PFSK-1 (cell line): Measurements from ENCODE around the gene BEST1.

Source experiments
- FOXP2 ChIP-seq: optimal IDR thresholded peaks from 2 replicates; pipeline ENCODE3; 2011; ENCODE audit warnings: borderline replicate concordance, control low read depth, inconsistent platforms; ENCODE audit not compliant: insufficient read depth; ENCODE audit errors: extremely low read length, extremely low read depth
- POLR2AphosphoS5 ChIP-seq: IDR thresholded peaks from 2 replicates; pipeline ENCODE4 v1.6.1; 2012; ENCODE audit warnings: low read depth, mild to moderate bottlenecking, control low read depth, low read length, moderate library complexity
- TAF1 ChIP-seq: IDR thresholded peaks from 2 replicates; pipeline ENCODE4 v1.6.1; 2012; ENCODE audit warnings: low read length, control low read depth, borderline replicate concordance; ENCODE audit not compliant: insufficient read depth
- TF ChIP-seq, protein P1 (sequence below), 2 experiments: IDR thresholded peaks; 2 replicates each; pipeline versions ENCODE4 v1.6.1 to v1.8.0; 2011 to 2012; ENCODE audit warnings: low read depth in 2 of 2, low read length in 2 of 2, control low read depth in 1 of 2, inconsistent platforms in 1 of 2, mild to moderate bottlenecking in 1 of 2, moderate library complexity in 1 of 2; ENCODE audit not compliant: insufficient read depth in 1 of 2

DNA sequence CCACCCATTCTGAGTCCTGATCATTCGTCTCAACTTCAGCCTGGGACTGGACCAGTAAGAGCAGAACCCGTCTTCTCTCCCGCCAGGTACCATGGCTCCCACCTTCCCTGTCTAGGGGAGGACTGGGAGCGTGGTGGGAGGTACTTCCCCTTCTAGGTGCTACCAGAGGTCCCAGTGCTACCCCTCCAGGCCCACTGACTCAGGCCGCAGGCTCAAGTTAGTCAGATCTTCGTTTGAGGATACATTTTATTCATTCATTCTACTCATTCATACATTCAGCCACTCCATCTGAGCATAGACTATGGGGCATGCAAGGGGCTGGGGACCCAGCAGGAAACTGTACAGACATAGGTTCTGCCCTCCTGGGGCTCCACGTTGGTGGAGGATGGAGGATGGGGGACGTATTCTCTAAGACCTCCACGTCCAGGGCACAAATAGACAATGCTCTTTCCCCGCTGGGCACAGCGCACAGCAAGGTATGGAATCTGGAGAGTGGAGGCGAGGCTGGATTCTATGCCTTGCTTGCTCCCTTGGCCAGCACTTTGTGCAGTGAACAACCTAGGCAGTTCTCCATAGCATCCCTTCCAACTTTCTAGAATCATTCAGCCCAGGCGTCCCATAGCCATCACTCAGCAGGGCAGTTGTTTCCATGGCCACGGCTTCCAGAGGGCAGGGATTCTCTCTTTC, 31.8 kb upstream of the BEST1 start:
- no peak for TF ChIP-seq FOXP2
- TF ChIP-seq POLR2AphosphoS5: no peak
- no peak for TF ChIP-seq TAF1
- TF ChIP-seq, protein P1, sequence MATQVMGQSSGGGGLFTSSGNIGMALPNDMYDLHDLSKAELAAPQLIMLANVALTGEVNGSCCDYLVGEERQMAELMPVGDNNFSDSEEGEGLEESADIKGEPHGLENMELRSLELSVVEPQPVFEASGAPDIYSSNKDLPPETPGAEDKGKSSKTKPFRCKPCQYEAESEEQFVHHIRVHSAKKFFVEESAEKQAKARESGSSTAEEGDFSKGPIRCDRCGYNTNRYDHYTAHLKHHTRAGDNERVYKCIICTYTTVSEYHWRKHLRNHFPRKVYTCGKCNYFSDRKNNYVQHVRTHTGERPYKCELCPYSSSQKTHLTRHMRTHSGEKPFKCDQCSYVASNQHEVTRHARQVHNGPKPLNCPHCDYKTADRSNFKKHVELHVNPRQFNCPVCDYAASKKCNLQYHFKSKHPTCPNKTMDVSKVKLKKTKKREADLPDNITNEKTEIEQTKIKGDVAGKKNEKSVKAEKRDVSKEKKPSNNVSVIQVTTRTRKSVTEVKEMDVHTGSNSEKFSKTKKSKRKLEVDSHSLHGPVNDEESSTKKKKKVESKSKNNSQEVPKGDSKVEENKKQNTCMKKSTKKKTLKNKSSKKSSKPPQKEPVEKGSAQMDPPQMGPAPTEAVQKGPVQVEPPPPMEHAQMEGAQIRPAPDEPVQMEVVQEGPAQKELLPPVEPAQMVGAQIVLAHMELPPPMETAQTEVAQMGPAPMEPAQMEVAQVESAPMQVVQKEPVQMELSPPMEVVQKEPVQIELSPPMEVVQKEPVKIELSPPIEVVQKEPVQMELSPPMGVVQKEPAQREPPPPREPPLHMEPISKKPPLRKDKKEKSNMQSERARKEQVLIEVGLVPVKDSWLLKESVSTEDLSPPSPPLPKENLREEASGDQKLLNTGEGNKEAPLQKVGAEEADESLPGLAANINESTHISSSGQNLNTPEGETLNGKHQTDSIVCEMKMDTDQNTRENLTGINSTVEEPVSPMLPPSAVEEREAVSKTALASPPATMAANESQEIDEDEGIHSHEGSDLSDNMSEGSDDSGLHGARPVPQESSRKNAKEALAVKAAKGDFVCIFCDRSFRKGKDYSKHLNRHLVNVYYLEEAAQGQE (IDR thresholded peaks at IDR 0.05; ENCODE audit: insufficient read depth in 1 of 2, low read depth in 2 of 2, low read length in 2 of 2): no peak
